Measurements from ENCODE around the gene KSR1. TPM values are rescaled to one million over a fixed set of nuclear protein-coding genes. Genes with fewer than 3 reads are reported as not detected.

The KSR1 gene
- polyA plus RNA-seq, 1 of the 3 experiments (the other 2 are of a cell fraction) = 7.5 TPM

GRCh38 chr17:27491713-27492190 lies 35.5 kb downstream of the KSR1 start:
- Histone ChIP-seq H3K9me2 (no peaks in the 10 kb centered on the region), H2AFZ (ENCODE audit: low read depth) (no peak overlapping the region), H3K27me3 (ENCODE audit: insufficient read depth) (no peaks in the 10 kb centered on the region), H3K9me3 (no peaks in the 10 kb centered on the region), H4K20me1 (ENCODE audit: insufficient read depth) (no peaks in the 10 kb centered on the region), H3K36me3 (replicated peaks in 1 of 2; ENCODE audit: control insufficient read depth in 1 of 2, insufficient read depth in 2 of 2, low read length in 1 of 2) (no peaks in the 10 kb centered on the region), H3K4me2 (no peak overlapping the region), H3F3A (replicated peaks; ENCODE audit: insufficient read depth) (no peaks in the 10 kb centered on the region), H3K27ac (ENCODE audit: low read depth in 2 of 2, low read length in 1 of 2) (no peak overlapping the region), H3K9ac (no peak overlapping the region), H3K4me3 (ENCODE audit: low read depth in 2 of 2, low read length in 1 of 2) (no peak overlapping the region), H3K79me2 (ENCODE audit: insufficient read depth) (no peaks in the 10 kb centered on the region), H3K4me1 (ENCODE audit: control insufficient read depth in 1 of 2, insufficient read depth in 2 of 2, low read depth in 1 of 2, low read length in 1 of 2) (peaks cover 0 to 6% of the 10 kb centered on the region in 2 experiments; a peak in 2 of 4 replicates)
- ChIA-PET POLR2A (no interaction called here), CTCF (interaction anchor here (1.0 kb wide), 1 partner anchor 110 kb away, joined by 4 read pairs; no protein-coding TSS in a partner anchor)
- 95% methylated on average over 12 of the region's 12 CpGs for WGBS (ENCODE audit: low lambda C conversion rate)
- TF ChIP-seq TCF12 (IDR thresholded peaks at IDR 0.05) = no peak
- TF ChIP-seq, protein P1, sequence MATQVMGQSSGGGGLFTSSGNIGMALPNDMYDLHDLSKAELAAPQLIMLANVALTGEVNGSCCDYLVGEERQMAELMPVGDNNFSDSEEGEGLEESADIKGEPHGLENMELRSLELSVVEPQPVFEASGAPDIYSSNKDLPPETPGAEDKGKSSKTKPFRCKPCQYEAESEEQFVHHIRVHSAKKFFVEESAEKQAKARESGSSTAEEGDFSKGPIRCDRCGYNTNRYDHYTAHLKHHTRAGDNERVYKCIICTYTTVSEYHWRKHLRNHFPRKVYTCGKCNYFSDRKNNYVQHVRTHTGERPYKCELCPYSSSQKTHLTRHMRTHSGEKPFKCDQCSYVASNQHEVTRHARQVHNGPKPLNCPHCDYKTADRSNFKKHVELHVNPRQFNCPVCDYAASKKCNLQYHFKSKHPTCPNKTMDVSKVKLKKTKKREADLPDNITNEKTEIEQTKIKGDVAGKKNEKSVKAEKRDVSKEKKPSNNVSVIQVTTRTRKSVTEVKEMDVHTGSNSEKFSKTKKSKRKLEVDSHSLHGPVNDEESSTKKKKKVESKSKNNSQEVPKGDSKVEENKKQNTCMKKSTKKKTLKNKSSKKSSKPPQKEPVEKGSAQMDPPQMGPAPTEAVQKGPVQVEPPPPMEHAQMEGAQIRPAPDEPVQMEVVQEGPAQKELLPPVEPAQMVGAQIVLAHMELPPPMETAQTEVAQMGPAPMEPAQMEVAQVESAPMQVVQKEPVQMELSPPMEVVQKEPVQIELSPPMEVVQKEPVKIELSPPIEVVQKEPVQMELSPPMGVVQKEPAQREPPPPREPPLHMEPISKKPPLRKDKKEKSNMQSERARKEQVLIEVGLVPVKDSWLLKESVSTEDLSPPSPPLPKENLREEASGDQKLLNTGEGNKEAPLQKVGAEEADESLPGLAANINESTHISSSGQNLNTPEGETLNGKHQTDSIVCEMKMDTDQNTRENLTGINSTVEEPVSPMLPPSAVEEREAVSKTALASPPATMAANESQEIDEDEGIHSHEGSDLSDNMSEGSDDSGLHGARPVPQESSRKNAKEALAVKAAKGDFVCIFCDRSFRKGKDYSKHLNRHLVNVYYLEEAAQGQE (IDR thresholded peaks at IDR 0.05; ENCODE audit: low read depth, low read length) = no peak
- TF ChIP-seq TEAD4 (IDR thresholded peaks at IDR 0.05; ENCODE audit: borderline replicate concordance, insufficient read depth) = no peak
- TF ChIP-seq TAF1 (IDR thresholded peaks at IDR 0.05; ENCODE audit: borderline replicate concordance, low read depth, low read length) = no peak
- no peak for TF ChIP-seq GABPA (IDR thresholded peaks at IDR 0.05; ENCODE audit: low read depth)
- TF ChIP-seq, protein P2, sequence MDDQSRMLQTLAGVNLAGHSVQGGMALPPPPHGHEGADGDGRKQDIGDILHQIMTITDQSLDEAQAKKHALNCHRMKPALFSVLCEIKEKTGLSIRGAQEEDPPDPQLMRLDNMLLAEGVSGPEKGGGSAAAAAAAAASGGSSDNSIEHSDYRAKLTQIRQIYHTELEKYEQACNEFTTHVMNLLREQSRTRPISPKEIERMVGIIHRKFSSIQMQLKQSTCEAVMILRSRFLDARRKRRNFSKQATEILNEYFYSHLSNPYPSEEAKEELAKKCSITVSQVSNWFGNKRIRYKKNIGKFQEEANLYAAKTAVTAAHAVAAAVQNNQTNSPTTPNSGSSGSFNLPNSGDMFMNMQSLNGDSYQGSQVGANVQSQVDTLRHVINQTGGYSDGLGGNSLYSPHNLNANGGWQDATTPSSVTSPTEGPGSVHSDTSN (IDR thresholded peaks at IDR 0.05) = no peak
- no peak for TF ChIP-seq RXRA (IDR thresholded peaks at IDR 0.05; ENCODE audit: borderline replicate concordance, low read depth)
- TF ChIP-seq CTCF (IDR thresholded peaks at IDR 0.05) = no peak
- no peak for TF ChIP-seq RAD21 (IDR thresholded peaks at IDR 0.05; ENCODE audit: low read length)
- TF ChIP-seq, protein P3, sequence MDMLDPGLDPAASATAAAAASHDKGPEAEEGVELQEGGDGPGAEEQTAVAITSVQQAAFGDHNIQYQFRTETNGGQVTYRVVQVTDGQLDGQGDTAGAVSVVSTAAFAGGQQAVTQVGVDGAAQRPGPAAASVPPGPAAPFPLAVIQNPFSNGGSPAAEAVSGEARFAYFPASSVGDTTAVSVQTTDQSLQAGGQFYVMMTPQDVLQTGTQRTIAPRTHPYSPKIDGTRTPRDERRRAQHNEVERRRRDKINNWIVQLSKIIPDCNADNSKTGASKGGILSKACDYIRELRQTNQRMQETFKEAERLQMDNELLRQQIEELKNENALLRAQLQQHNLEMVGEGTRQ (IDR thresholded peaks at IDR 0.05; ENCODE audit: borderline replicate concordance, low read depth, low read length) = no peak
- TF ChIP-seq FOXM1 (IDR thresholded peaks at IDR 0.05; ENCODE audit: low read depth) = no peak
- no peak for TF ChIP-seq FOXJ3 (CRISPR knock-in tag; IDR thresholded peaks at IDR 0.05)
- no peak for TF ChIP-seq GATA2 (CRISPR knock-in tag; IDR thresholded peaks at IDR 0.05)
- DNase-seq = no peak
